Uterus (tissue), 4 donors: ENCODE results near the gene STARD10. TPM values are rescaled to one million over a fixed set of nuclear protein-coding genes. Genes with fewer than 3 reads are reported as not detected.

Source experiments
- DNase-seq, 2 donors: peaks; one replicate each; pipeline ENCODE4 v3.0.0-alpha.2; 2019 to 2020
- H3K27ac ChIP-seq, 2 donors: fragments of 200-600 bp; sonication (generic); 1 replicate in 1 of 2; 2 replicates in 1 of 2; pipeline ENCODE4 v1.5.1; 2016 to 2018
- H3K27me3 ChIP-seq, 2 donors: fragments of 200-600 bp; sonication (generic); one replicate each; pipeline ENCODE4 v1.5.1; 2018 to 2019; ENCODE audit warnings: control low read depth in 1 of 2
- H3K36me3 ChIP-seq, 2 donors: fragments of 200-600 bp; sonication (generic); one replicate each; pipeline ENCODE4 v1.5.1; 2019; ENCODE audit warnings: control low read depth in 1 of 2
- H3K4me1 ChIP-seq, 2 donors: fragments of 200-600 bp; sonication (generic); one replicate each; pipeline ENCODE4 v1.5.1; 2018 to 2019; ENCODE audit warnings: control low read depth in 1 of 2
- H3K4me3 ChIP-seq, 2 donors: fragments of 200-600 bp; sonication (generic); 1 replicate in 1 of 2; 2 replicates in 1 of 2; pipeline ENCODE4 v1.5.1; 2018 to 2019; ENCODE audit warnings: mild to moderate bottlenecking in 1 of 2
- H3K9me3 ChIP-seq, 2 donors: fragments of 200-600 bp; sonication (generic); one replicate each; pipeline ENCODE4 v1.5.1; 2019; ENCODE audit warnings: control low read depth in 1 of 2
- CTCF ChIP-seq, 4 experiments: fragments of 200-600 bp in 2 of 4; fragments of 450-650 bp in 2 of 4; sonication (generic) in 2 of 4; IDR thresholded peaks; one replicate each; pipeline ENCODE4 v1.5.1; 2016 to 2019; ENCODE audit warnings: antibody characterized with exemption in 4 of 4, mild to moderate bottlenecking in 2 of 4, moderate library complexity in 1 of 4
- POLR2A ChIP-seq, 2 donors: fragments of 450-650 bp; IDR thresholded peaks; one replicate each; pipeline ENCODE4 v1.6.1; 2016; ENCODE audit warnings: antibody characterized with exemption in 2 of 2, mild to moderate bottlenecking in 1 of 2, moderate library complexity in 1 of 2
- intact Hi-C: fragments of 100-400 bp; cut with DNase I; formaldehyde crosslinking; loops from one replicate; pipeline ENCODE4 v1.15.1; 2023; ENCODE audit warnings: low total_unique reads
- total RNA-seq, 4 donors: library from RNA; depleted of rRNA in 3 of 4; stranded (reverse); fragments of >200 nt in 3 of 4; gene quantifications; one replicate each; pipeline versions ENCODE4 v1.1.0 to v1.2.4, GENCODE V29; 2014 to 2023
- donor health status: DM: yes; HTN: yes; CAD: no.

Gene STARD10
- total RNA-seq, 4 donors from 2014 or later = 19.1 to 85.3 (median 53.0) TPM

DNA sequence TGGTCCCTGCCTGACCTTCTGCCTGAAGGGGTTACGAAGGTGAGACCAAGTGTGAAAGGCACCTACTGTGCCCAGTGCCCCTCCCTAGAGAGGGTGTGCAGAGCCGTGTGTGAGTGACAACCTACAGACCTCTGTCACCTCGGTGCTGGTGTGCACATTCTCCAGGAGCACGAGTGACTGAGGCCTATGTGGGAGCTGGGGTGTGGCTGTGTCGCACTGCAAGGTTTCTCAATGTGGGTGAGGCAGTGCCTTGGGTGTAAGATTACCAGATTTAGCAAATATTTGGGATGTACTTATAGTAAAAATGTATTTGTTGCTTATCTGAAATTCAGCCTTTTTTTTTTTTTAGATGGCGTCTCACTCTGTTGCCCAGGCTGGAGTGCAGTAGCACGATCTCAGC, 5.6 kb downstream of the STARD10 start:
- intact Hi-C loops = loop anchor here (5.0 kb wide), 1 partner anchor 66 kb away; no protein-coding TSS in a partner anchor
- Histone ChIP-seq H3K36me3 (no peaks in the 10 kb centered on the region), H3K27ac (no peak overlapping the region), H3K4me1 (peaks cover 7 to 8% of the 10 kb centered on the region in 2 donors), H3K27me3 (no peaks in the 10 kb centered on the region), H3K9me3 (no peaks in the 10 kb centered on the region), H3K4me3 (no peak overlapping the region)
- no peak for DNase-seq
- TF ChIP-seq POLR2A (IDR thresholded peaks at IDR 0.05) (no peak), CTCF (IDR thresholded peaks at IDR 0.05) (no peak)

DNA sequence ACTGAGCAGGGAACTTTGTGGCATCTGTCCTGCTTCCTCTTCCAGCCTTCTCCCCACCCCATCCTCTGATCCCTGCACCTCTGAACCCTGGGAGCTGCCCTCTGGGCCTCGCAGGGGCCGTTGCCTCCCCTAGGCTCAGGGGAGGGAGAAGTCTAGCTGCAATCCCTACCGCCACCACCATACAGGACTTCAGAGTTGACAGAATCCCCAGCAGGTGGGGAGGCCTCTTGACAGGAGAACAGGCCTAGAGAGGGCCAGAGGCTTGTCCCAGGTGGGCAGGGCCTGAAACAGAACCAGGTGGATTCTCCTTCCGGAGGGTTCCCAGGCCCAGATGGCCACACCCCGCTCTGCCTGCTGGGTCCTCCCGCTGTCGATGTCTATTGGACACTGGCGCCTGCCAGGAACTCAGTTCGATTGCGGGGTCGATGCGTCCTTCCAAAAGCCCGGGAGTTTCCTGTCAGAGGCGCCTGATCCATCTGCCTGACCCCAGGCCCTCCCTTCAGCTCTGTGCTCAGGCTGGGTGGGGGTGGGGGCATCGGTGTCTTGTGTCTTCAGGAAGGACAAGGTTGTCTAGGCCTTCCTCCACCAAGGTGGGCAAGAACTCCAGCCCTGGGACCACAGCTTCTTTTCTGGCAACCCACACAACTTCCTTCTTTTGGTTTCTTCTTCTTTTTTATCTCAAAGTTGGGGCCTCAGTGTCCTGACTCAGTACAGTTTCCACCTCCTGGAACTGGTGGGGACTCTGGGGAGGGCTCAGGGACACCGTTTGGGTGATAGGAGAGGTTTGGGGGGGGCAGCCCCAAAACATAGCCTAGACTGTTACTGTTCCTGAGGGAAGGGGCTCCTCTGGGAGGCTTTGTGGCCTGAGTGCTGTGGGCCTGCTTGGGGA, 6.4 kb downstream of the STARD10 start:
- intact Hi-C loops = loop anchor here (5.0 kb wide), 1 partner anchor 65 kb away; no protein-coding TSS in a partner anchor
- H3K4me1 ChIP-seq = peaks cover 0 to 3% of the 10 kb centered on the region in 2 donors

DNA sequence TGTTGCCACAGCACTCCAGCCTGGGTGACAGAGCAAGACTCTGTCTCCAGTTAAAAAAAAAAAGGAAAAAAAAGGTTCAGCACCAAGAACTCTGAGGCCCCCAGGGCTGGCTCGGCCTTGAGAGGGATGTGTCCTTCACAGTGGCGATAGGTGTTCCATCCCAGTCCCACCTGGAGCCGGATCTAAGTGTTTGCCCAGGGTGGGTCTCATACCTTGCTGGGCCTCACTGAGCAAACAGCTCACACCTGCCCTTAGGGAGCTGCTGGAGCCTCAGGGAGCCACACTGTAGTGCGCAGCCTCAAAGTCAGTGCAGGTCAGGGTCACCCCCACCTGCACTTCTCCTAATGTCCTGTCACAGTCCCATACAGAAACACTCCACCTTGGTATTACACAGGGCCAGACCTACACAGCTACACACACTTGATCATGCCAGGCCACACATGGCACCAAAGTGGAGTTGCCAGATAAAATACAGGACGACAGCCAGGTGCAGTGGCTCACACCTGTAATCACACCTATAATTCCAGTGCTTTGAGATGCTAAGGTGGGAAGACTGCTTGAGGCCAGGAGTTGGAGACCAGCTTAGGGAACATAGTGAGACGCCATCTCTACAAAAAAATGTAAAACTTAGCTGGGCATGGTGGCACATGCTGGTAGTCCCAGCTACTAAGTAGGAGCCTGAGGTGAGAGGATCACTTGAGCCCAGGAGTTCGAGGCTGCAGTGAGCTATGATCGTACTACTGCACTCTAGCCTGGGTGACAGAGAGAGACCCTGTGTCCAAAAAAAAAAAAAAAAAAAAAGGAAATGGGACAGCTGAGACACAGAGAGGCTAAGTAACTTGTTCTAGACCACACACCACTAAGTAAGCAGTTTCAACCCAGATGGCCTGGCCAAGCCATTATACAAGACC, 7.3 kb downstream of the STARD10 start:
- H3K36me3 ChIP-seq = no peaks in the 10 kb centered on the region
- DNase-seq = no peak
- intact Hi-C loops = loop anchor here (5.0 kb wide), 1 partner anchor 64 kb away; no protein-coding TSS in a partner anchor
- H3K9me3 ChIP-seq = no peaks in the 10 kb centered on the region
- H3K4me1 ChIP-seq = peaks cover 0 to 3% of the 10 kb centered on the region in 2 donors
- TF ChIP-seq POLR2A (IDR thresholded peaks at IDR 0.05) = no peak
- TF ChIP-seq CTCF (IDR thresholded peaks at IDR 0.05) = no peak
- no peaks in the 10 kb centered on the region for H3K27me3 ChIP-seq
- no peak overlapping the region for H3K4me3 ChIP-seq
- no peak overlapping the region for H3K27ac ChIP-seq

More for the DNA sequence above, 6.4 kb downstream of the STARD10 start:
- TF ChIP-seq POLR2A (IDR thresholded peaks at IDR 0.05) (no peak), CTCF (IDR thresholded peaks at IDR 0.05) (no peak)
- no peak for DNase-seq
- Histone ChIP-seq H3K4me3 (no peak overlapping the region), H3K27me3 (no peaks in the 10 kb centered on the region), H3K27ac (no peak overlapping the region), H3K9me3 (no peaks in the 10 kb centered on the region), H3K36me3 (no peaks in the 10 kb centered on the region)

- peaks cover 0 to 3% of the 10 kb centered on the region in 2 donors for H3K4me1 ChIP-seq
- intact Hi-C loops = loop anchor here (5.0 kb wide), 1 partner anchor 62 kb away; no protein-coding TSS in a partner anchor
- no peak overlapping the region for H3K4me3 ChIP-seq
- no peaks in the 10 kb centered on the region for H3K36me3 ChIP-seq
- no peaks in the 10 kb centered on the region for H3K27me3 ChIP-seq
- no peaks in the 10 kb centered on the region for H3K9me3 ChIP-seq
- no peak for DNase-seq
- no peak overlapping the region for H3K27ac ChIP-seq
- no peak for TF ChIP-seq CTCF (IDR thresholded peaks at IDR 0.05)
- TF ChIP-seq POLR2A (IDR thresholded peaks at IDR 0.05) = no peak
Measured at GRCh38 chr11:72784662-72785061, 9.2 kb downstream of the STARD10 start.
